ENCODE results near the gene GPR155.
"Not testable (repeated sequence)": the region's sequence is repeated elsewhere in the genome, so short reads cannot be mapped to it uniquely, and the experiment has no call there.

Gene GPR155

DNA sequence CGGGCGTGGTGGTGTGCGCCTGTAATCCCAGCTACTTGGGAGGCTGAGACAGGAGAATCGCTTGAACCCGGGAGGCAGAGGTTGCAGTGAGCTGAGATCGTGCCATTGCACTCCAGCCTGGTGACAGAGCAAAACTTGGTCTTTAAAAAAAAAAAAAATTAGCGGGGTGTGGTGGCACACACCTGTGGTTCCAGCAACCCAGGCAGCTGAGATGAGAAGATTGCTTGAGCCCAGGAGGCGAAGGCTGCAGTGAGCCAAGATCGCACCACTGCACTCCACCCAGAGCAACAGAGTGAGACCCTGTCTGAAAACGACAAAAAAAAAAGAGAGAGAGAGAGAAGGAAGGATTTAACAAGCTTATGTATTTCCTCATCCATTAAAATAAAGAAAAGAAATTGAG is 2.7 kb upstream of the GPR155 start:
- not testable (repeated sequence) for DNase-seq

GRCh38 chr2:174487820-174488162 is 962 bp upstream of the GPR155 start:
- no peak for DNase-seq

DNA sequence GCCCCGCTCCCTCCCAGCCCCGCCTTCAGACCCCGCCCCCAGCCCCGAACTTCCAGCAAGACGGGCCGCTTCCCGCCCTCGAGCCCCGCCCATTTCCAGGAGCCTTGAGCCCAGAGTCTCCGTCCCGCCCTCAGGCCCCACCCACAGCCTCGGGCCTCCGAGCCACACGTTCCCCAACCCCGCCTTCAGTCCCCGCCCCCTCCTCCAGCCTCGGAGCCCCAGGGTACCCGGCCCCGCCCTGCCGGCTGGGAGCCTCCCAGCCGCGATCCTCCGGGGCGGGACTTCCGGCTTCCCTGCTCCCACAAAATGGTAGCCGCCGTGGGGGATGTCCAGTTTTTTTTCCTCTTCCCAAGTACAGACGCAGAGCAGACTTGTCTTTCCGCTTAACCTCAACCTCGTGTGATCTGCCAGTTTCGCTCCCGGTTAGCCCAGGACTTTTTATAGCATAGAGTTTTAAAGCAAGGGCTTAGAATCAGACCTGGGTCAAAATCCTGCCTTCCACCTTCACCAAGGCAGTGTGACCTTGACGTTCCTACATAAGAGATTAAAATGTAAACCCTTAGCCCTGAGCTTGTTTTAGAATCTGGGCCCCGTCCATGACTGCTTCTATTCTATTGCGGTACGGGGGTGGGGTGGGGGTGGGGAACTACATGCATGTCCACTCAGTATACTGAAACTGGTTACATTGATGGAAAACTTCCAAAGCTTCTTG is 435 bp upstream of the GPR155 start:
- no peak for DNase-seq

DNA sequence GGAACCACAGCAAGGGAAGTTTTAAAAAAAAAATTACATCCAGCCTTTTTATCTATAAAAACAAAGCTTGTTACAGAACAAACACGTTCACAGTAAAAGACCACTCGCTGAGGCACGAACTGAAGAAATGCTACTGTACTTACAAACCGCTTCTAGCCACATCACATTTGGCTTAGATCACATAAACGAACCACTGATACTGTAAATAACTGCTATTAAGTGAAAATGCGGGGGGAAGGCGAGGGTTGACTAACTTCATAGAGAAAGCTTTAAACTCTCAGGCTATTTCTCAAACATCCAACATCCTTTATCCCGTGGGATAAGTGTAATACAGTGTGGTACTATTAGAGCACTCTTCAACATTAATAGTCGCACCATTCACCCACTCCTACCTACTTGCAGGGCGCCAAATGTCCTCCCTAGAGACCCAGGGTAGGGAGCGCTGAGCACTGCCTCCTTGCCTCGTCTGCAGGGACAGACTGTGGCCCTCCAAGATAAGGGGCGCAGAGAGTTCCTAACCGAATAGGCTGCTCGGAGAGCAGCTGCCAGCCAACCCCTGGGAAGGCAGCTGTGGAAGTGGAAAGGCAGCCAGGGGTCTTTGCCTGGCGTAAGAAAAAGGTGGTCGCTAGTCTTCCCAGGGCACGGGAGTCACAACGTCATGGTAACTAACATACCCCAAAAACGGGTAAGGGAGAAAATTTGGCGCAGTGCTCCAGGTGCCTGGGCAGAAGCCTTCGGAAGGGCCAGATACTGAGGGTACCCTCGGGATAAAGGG is 854 bp downstream of the GPR155 start:
- DNase-seq = no peak

DNA sequence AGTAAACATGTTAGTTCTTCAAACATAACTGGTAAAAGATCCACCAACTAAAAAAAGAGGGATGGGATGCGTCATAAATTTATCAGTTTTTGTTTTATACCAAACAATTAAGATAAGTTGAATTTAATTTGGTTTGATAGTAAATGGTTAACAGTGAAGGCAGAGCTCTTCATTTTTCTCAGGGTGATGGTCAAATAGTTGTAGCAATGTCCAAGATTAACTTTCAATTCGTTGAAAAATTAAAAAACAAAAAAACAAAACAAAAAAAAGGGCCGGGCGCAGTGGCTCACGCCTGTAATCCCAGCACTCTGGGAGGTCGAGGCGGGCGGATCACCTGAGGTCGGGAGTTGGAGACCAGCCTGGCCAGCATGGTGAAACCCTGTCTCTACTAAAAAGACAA is 1.8 kb downstream of the GPR155 start:
- DNase-seq = not testable (repeated sequence)

GRCh38 chr2:174484573-174484972 is 2.3 kb downstream of the GPR155 start:
- DNase-seq = no peak

DNA sequence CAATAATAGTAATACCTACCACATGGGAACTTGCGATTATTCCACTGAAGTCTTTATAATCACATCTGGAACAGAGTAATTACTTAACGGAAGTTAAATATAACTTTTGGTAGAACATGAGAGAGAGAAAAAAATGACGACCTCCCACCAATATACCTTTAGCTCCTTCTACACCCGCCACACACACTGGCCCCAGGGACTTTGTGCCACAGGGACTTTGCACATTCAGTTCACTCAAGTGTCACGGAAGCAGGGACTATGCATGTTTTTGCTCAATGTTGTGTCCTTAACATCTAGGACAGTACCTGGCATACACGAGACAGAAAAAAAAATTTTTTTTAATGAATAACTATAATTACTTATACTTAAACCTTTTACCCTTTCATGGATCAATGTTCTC is 4.0 kb downstream of the GPR155 start:
- DNase-seq = no peak

DNA sequence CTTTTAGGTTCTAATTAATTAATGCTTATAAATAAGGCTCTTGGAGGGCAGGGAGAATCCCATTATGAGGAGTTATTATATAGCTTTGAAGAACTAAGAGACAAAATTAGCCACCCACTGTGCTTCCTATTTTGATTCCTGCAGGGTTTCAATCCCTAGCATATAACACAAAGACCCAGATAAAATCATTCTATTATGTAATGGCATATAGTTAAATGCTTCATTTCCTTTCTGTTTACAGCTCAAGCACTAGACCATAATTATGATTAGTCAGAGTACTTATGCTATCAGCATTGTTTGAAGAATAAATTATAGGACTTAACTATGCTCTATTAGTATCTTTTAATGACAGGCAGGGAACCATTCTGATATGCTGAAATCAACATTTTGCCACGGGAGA is 9.1 kb downstream of the GPR155 start:
- peak; percentile 15 for DNase-seq

DNA sequence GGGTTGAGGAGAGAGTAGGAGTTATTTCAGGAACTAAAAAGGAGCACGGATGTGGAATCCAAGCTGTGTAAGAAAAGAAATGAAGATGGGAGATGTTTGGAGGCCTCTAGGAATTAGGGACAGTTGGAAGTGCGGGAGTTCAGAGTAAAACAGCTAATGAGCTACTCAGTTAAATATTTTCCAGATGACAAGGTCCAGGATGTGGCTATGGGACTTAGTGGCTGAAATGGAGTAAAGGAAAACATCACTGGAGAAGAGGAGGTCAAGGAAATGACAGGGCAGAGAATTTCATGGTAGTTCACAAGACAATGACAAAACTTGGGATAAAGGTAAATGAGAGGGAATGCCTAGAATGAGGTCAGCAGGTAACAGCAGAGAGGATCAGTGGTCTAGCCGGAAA is 13.0 kb downstream of the GPR155 start:
- no peak for DNase-seq

DNA sequence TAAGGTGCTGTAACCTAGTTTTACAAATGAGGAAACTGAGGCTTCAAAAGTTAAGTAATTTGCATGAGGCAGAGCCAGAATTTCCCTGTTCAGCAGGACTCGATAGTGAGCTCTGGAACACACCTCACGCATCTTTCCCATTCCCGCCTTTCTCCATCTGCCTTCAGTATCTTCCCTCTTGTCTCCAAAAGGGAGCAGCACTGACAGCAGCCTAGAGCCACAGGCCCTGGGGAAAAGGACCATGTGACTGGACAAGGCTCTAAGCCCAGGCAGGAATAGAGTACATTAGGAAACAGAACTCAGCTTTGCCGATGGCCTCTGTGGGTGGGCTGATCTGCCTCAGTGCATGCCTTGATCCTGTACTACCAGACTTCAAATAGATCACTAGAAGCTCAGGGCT is 21.5 kb downstream of the GPR155 start:
- DNase-seq = no peak

DNA sequence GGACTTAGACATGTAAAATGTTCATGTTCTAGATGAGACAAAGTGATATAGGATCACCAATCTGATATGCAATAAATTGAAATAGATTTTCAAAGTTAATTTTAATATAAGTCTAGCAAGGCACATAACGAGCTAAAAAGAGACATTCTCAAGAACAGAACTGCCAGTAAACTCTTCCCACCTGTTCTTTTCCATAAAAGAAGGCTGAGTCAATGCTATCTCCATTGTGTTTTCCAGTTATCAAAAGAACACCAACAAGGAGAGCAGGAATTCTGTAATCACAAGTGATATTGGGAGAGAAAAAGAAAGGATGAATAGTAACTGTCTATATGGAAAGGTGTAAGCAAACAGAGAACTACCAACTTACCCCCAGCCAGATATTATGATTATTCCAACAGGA is 25.6 kb downstream of the GPR155 start:
- DNase-seq = no peak

GRCh38 chr2:174454566-174454965 is 32.3 kb downstream of the GPR155 start:
- DNase-seq = no peak

GRCh38 chr2:174450021-174450816 is 36.6 kb downstream of the GPR155 start:
- no peak for DNase-seq

- no peak for DNase-seq
These were observed 37.8 kb downstream of the GPR155 start for GRCh38 chr2:174449033-174449432.

DNA sequence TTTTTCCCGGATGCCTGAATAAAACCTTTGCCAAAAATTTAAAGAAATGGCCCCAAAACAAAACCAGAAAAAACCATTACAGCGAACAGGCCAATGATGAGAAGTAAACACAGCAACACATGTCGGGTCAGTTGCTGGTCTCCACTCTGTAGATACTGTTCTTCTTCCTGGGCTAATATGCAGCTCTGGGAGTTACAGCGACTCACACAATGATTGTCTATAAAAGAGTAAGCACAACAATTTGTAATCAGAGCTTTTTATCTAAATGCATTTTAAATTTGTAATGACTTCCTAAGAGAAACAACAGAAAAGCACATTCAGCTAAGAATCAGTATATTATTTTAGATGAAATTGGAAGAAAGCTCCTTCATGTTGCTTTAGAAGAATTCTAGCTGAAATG is 40.3 kb downstream of the GPR155 start:
- DNase-seq = no peak

DNA sequence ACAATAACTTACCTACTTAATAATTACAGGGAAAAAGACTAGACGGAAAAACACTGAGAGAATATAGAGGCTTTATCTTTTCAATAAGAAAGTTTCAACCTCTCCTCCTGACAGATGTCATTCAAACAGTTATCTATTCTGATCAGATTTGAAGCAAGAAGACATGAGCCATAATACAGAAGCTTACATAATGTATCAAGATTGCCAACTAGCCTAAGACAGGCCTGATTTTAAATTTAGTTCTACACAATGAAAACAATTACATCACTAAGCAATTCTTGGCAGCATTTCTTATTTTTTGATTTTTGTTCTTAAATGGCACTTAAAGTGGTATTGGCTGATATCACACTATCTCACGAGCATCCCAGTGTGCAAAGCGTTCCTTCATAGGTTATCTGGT is 41.6 kb downstream of the GPR155 start:
- no peak for DNase-seq

GRCh38 chr2:174444761-174445160 is 42.1 kb downstream of the GPR155 start:
- DNase-seq = no peak

DNA sequence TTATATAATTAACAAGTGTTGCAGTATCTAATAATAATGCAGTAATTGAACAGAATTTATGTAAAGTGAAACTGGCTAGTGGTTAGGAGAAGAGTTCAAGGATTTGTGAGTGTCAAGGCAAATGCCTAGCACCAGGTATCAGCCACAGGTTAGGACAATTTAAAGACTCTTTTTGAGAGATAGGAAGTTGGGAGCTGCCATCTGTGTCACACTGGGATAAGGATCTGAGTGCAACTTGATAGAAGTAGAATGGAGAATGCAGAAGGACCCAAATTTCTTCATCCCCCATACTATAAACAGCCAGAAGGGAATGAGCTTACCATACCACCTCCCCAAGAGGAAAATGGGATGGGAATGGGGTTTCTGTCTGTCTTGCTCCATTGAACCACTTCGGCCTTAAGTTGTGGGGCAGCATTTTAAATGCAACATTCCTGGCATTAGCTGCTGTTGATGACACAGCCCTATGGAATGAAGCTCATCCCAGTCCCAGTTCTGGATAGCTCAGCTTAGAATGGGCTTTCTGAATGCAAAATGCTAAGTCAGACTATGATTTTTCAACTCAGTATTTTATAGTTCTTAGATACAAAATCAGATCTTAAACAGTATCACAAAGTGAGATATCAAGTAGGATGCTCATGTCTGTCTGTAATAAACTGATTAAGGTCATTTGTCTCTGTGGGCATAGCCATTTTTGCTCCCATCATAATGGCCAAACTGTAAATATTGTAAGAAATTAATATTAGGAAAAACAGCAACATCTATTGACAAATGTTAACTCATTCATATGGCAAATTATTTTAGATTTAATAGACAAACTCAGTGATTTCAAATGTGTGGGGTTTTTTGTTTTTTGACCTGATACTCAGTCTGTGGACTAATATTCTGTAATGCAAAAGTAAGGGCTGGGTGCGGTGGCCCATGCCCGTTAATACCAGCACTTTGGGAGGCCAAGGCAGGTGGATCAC is 44.0 kb downstream of the GPR155 start:
- DNase-seq = no peak

DNA sequence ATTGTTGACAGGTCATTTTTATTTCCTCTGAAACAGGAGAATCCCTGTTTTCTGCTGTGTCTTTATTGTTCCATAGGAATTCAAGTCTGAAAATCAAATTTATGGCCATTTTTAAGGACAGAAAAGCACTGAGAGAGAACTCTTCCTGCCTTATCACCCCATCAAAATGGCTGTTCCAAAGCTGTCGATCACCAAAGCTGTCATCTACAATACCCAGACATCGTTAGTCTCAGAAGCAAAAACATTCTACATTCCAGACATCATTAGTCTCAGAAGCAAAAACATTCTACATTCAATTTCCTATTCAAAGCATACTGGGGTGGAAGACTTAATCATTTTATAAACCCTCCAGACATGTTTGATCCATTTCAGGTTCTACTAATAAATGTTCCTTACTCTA is 46.9 kb downstream of the GPR155 start:
- DNase-seq = no peak

DNA sequence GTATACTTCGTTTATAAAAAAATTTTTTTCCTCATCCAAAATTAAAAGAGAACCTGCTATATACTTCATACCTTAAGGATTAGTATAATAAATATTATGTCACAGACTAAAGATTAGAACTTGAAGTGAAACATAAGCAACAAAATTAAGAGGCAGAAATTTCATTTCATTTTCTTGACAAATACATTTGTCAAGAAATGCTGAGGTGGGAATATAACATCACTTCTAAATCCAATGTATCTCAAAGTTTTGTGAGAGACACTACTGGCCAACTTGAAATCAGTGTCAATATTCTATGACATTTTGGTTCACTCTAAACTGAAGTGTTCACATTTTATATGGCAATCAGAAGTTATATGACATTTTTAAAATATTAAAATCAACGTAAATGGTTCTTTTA is 47.5 kb downstream of the GPR155 start:
- no peak for DNase-seq

DNA sequence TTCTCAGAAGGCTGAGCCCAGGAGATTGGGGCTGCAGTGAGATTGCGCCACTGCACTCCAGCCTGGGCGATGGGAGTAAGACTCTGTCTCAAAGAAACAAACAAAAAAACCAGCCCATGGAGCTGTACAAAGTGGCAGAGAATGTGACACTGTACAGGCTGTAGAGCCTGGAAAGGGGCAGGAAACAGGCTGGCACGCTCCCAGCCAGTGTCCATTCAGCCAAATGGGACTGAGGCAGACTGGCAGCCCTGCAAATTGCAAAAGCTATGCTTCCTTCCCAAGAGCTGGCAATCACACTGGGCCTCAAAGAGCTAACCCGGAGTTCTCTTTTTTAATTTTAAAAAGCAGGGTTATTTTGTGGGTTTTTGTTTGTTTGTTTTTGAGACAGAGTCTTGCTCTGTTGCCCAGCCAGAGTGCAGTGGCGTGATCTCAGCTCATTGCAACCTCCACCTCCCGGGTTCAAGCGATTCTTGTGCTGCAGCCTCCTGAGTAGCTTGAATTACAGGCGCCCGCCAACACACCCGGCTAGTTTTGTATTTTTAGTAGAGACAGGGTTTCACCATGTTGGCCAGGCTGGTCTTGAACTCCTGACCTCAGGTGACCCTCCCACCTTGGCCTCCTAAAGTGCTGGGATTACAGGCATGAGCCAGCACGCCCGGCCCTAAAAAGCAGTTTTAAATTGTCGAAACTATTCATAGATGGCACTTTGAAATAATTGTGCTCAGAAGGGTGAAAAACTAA is 48.5 kb downstream of the GPR155 start:
- no peak for DNase-seq

DNA sequence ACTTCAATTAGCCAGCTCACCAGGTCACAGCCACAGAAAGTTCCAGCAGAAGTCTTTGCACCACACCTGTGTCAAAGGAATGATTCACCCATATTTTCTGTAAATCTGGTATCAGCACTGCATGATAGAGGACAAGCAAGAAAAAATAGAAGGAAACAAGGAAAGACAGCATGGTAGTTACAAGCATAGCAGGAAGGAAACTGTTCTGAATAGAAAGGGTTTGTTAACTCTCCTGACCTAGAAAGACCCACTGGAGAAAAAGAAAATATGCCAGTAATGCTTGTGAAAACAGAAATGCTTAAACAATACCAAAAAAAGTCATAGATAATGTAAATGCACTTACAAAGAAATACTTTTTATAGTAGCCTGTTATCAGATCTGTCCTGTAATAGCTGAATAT is 50.5 kb downstream of the GPR155 start:
- DNase-seq = no peak
